PC-3 (cell line): ENCODE results near the gene VAV3. TPM values are rescaled to one million over a fixed set of nuclear protein-coding genes. Genes with fewer than 3 reads are reported as not detected.

Experiments used
- ATAC-seq: fragments of 200-7000 bp; cut with Tn5 transposase; 2 replicates; pipeline ENCODE4 v1.9.1; 2020; ENCODE audit warnings: mild to moderate bottlenecking, moderate library complexity
- BruUV-seq: library from RNA; stranded (reverse); fragments of 400-500 nt; replicated peaks from 2 replicates; lab custom pipeline; 2021; lab: Mats Ljungman, UMichigan
- CTCF ChIA-PET: fragments of 300-600 bp; sonication (Branson Sonifier 250); formaldehyde crosslinking; loops from one replicate; lab custom pipeline; 2022; ENCODE audit warnings: antibody characterized with exemption; lab: Charles Lee
- POLR2A ChIA-PET: fragments of 300-600 bp; sonication (Branson Sonifier 250); formaldehyde crosslinking; loops from one replicate; lab custom pipeline; 2022; ENCODE audit warnings: antibody characterized with exemption; ENCODE audit not compliant: unreplicated experiment; lab: Charles Lee
- DNase-seq: peaks from one replicate; pipeline ENCODE4 v3.0.0-alpha.2; 2015
- H2AFZ ChIP-seq: fragments of 300-600 bp; sonication (generic); 2 replicates; pipeline ENCODE4 v1.6.0; 2016; ENCODE audit warnings: antibody characterized with exemption, low read length
- H3F3A ChIP-seq: fragments of 300-600 bp; sonication (generic); one replicate; pipeline ENCODE4 v1.6.0; 2017; ENCODE audit warnings: antibody characterized with exemption, low read length, control low read depth, mild to moderate bottlenecking; ENCODE audit not compliant: unreplicated experiment
- H3K27ac ChIP-seq: fragments of 300-600 bp; sonication (generic); 2 replicates; pipeline ENCODE4 v1.5.1; 2016; ENCODE audit warnings: mild to moderate bottlenecking, low read length
- H3K27me3 ChIP-seq: fragments of 300-600 bp; sonication (generic); 2 replicates; pipeline ENCODE4 v1.6.1; 2016; ENCODE audit warnings: low read length, mixed read lengths
- H3K36me3 ChIP-seq: fragments of 300-600 bp; sonication (generic); 2 replicates; pipeline ENCODE4 v1.6.1; 2016; ENCODE audit warnings: low read depth, mixed run types, low read length, mixed read lengths
- H3K4me1 ChIP-seq: fragments of 300-600 bp; sonication (generic); 2 replicates; pipeline ENCODE4 v1.5.1; 2016; ENCODE audit warnings: low read length; ENCODE audit not compliant: insufficient read depth
- H3K4me2 ChIP-seq: fragments of 300-600 bp; sonication (generic); 2 replicates; pipeline ENCODE4 v1.6.0; 2016; ENCODE audit warnings: low read length
- H3K4me3 ChIP-seq: fragments of 300-600 bp; sonication (generic); 2 replicates; pipeline ENCODE4 v1.5.1; 2016; ENCODE audit warnings: mild to moderate bottlenecking, low read length, mixed read lengths
- H3K79me2 ChIP-seq: fragments of 300-600 bp; sonication (generic); 2 replicates; pipeline ENCODE4 v1.6.1; 2017; ENCODE audit warnings: low read length, mixed read lengths
- H3K9ac ChIP-seq: fragments of 300-600 bp; sonication (generic); 2 replicates; pipeline ENCODE4 v1.6.0; 2016; ENCODE audit warnings: mild to moderate bottlenecking, low read length
- H3K9me2 ChIP-seq: fragments of 300-600 bp; sonication (generic); replicated peaks from 2 replicates; pipeline ENCODE4 v1.6.1; 2016; ENCODE audit warnings: mixed run types, low read length, mixed read lengths
- H3K9me3 ChIP-seq: fragments of 300-600 bp; sonication (generic); 2 replicates; pipeline ENCODE4 v1.6.1; 2016; ENCODE audit warnings: low read length, mixed read lengths
- H4K20me1 ChIP-seq: fragments of 300-600 bp; sonication (generic); 2 replicates; pipeline ENCODE4 v1.6.1; 2016; ENCODE audit warnings: low read length, mixed read lengths
- CTCF ChIP-seq: fragments of 300-600 bp; sonication (generic); conservative IDR thresholded peaks from 2 replicates; pipeline ENCODE4 v1.5.1; 2017; ENCODE audit warnings: antibody characterized with exemption, low read depth, mild to moderate bottlenecking, low read length
- EZH2 ChIP-seq: fragments of 300-600 bp; sonication (generic); IDR thresholded peaks from one replicate; pipeline ENCODE4 v1.6.1; 2017; ENCODE audit warnings: antibody characterized with exemption, mild to moderate bottlenecking, low read length; ENCODE audit not compliant: unreplicated experiment
- EZH2phosphoT487 ChIP-seq: fragments of 300-600 bp; sonication (generic); IDR thresholded peaks from 2 replicates; pipeline ENCODE4 v1.6.1; 2018; ENCODE audit warnings: mild to moderate bottlenecking, antibody characterized with exemption, low read length, borderline replicate concordance
- intact Hi-C: fragments of 100-400 bp; cut with micrococcal nuclease; formaldehyde crosslinking; loops from 2 replicates; pipeline ENCODE4 v1.9.0; 2023
- total RNA-seq: library from RNA; depleted of rRNA; stranded (reverse); fragments of >200 nt; gene quantifications from 2 replicates; pipeline ENCODE4 v1.2.3, GENCODE V29; 2014

VAV3 gene
- total RNA-seq, 1 experiment from 2014 or later: 0.73 TPM

GRCh38 chr1:107835151-107835670, 129.8 kb downstream of the VAV3 start:
- Histone ChIP-seq H3K36me3 (no peaks in the 10 kb centered on the region), H3K4me2 (no peak overlapping the region), H3K27me3 (0 out of 2 replicates have a peak, but pooled peaks cover 7% of the 10 kb centered on the region), H3K4me3 (no peak overlapping the region), H3K9me3 (no peaks in the 10 kb centered on the region), H3K4me1 (no peaks in the 10 kb centered on the region), H2AFZ (no peak overlapping the region), H3K9ac (no peak overlapping the region), H3K79me2 (no peaks in the 10 kb centered on the region), H3K27ac (no peak overlapping the region), H4K20me1 (no peaks in the 10 kb centered on the region), H3F3A (no peaks in the 10 kb centered on the region), H3K9me2 (no peaks in the 10 kb centered on the region)
- intact Hi-C loops: no loop called here
- CTCF ChIA-PET: no interaction called here
- no peak for ATAC-seq
- no peak for DNase-seq
- BruUV-seq: no TSS peak
- TF ChIP-seq EZH2: no peak
- TF ChIP-seq EZH2phosphoT487: no peak
- TF ChIP-seq CTCF: no peak
- POLR2A ChIA-PET: no interaction called here

GRCh38 chr1:107833061-107833460, 131.9 kb downstream of the VAV3 start:
- no peaks in the 10 kb centered on the region for H3K9me3 ChIP-seq
- no peak overlapping the region for H3K4me3 ChIP-seq
- no peaks in the 10 kb centered on the region for H3F3A ChIP-seq
- no peaks in the 10 kb centered on the region for H3K9me2 ChIP-seq
- H3K9ac ChIP-seq: no peak overlapping the region
- H3K27ac ChIP-seq: no peak overlapping the region
- 0 out of 2 replicates have a peak, but pooled peaks cover 7% of the 10 kb centered on the region for H3K27me3 ChIP-seq
- no peaks in the 10 kb centered on the region for H3K4me1 ChIP-seq
- no peaks in the 10 kb centered on the region for H3K79me2 ChIP-seq
- intact Hi-C loops: no loop called here
- H4K20me1 ChIP-seq: no peaks in the 10 kb centered on the region
- ChIA-PET POLR2A (no interaction called here), CTCF (no interaction called here)
- BruUV-seq: no TSS peak
- TF ChIP-seq EZH2phosphoT487: no peak
- no peak for TF ChIP-seq CTCF
- no peak for ATAC-seq
- H3K4me2 ChIP-seq: no peak overlapping the region
- H2AFZ ChIP-seq: no peak overlapping the region
- no peak for DNase-seq
- H3K36me3 ChIP-seq: no peaks in the 10 kb centered on the region

GRCh38 chr1:107831921-107832320, 133.1 kb downstream of the VAV3 start:
- TF ChIP-seq EZH2 (no peak), CTCF (no peak), EZH2phosphoT487 (no peak)
- POLR2A ChIA-PET: no interaction called here
- no TSS peak for BruUV-seq
- H3K4me2 ChIP-seq: no peak overlapping the region
- no peak overlapping the region for H3K9ac ChIP-seq
- no peaks in the 10 kb centered on the region for H3K4me1 ChIP-seq
- no peaks in the 10 kb centered on the region for H3K9me3 ChIP-seq
- no peak overlapping the region for H3K4me3 ChIP-seq
- no peaks in the 10 kb centered on the region for H3K79me2 ChIP-seq
- ATAC-seq (no peak), DNase-seq (no peak)
- CTCF ChIA-PET: no interaction called here
- no peak overlapping the region for H2AFZ ChIP-seq
- no peak overlapping the region for H3K27ac ChIP-seq
- H3K36me3 ChIP-seq: no peaks in the 10 kb centered on the region
- H3K9me2 ChIP-seq: no peaks in the 10 kb centered on the region
- no peaks in the 10 kb centered on the region for H4K20me1 ChIP-seq
- no peaks in the 10 kb centered on the region for H3F3A ChIP-seq
- H3K27me3 ChIP-seq: 0 out of 2 replicates have a peak, but pooled peaks cover 7% of the 10 kb centered on the region
- intact Hi-C loops: no loop called here
